Measurements from ENCODE around the gene CDK9.

Gene CDK9

DNA sequence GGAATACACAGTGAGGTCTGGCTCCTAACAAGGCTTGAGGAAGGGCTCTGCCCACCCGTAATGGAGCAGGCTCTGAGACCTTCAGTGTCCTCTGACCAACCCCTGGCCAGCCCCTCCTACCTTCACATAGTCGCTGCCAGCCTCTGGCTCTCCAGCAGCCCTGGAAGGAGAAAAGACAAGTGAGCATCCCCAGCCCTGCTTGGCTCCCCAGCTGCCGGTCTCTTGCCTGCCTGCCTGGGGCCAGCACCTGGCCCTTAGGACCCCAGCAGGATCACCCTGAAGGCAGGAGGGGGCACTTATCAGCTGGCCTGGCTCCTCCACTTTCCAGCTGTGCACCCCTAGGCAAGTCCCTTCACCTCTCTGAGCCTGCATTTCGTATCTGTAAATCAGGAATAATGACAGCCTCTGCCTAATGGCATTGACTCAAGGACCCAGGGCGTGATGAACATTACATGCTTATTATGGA is 24.3 kb upstream of the CDK9 start:
- DNase-seq (ENCODE audit: low read depth in 2 of 3, low spot score in 1 of 3): no peak

DNA sequence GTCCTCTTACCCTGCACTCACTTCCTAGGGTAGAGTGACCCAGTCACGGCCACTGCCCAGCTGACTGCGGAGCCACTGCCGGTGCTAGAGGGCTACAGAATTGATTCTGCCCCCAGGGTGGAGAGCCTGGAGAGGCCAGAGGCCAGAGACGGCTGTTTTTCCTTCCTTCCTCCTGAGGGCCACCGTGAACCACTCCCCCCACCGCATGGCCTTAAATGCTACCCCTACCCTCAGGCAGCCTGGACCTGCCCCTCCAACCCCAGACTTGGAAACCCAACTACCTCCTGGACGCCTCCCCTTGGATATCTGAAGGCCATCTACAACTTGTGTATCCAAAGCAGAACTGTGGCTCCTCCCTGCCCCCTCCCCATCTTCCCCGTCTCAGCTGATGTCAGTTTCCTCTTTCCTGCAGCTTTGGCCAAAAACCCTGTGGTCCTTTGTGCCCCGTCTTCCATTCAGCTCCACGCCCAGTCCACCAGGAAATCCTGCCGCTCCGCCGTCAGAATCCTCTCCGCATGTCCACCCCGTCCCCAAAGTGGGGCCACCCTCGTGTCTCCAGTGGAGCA is 23.6 kb upstream of the CDK9 start:
- no peak for DNase-seq (ENCODE audit: low read depth in 2 of 3, low spot score in 1 of 3)

DNA sequence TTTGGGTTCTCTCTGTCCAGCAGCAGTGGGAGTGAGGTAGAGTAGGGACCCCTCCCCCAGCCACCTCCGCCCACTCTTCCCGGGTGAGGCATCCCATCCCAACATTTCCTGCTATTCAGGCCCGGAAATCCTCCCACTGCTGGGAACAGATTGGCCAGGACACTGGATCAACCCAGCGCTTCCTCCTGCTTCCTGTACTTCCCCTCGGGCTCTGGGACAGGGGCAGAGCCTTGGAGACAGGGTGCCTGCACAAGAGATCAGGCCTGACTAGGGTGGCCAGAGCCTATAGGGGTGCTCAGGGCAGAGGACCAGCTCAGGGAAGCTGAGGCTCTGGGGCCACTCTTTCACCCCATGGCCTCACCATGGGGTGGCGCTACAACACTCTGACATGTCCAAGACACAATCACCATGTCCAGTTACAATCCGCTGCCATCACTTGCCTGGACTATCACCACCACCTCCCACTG is 21.9 kb upstream of the CDK9 start:
- no peak for DNase-seq (ENCODE audit: low read depth in 2 of 3, low spot score in 1 of 3)

DNA sequence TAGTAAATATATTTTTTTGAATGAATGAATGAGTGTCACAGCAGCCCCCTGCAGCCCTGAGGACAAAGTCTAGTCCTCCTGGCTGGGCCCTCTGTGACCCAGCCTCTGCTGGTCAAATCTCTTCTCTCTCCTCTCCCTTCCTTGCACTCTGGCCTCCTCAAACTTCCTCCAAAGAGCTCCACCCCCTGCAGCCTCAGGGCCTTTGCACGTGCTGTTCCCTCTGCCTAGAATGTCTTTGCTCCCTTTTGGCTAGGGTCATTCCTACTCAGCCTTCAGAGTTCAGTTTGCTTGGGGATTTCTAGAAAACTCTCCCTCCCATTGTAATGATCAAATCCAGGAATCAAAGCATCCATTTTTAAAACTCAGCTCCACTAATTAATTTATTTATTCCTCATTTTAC is 20.4 kb upstream of the CDK9 start:
- DNase-seq (ENCODE audit: low read depth in 2 of 3, low spot score in 1 of 3): no peak

DNA sequence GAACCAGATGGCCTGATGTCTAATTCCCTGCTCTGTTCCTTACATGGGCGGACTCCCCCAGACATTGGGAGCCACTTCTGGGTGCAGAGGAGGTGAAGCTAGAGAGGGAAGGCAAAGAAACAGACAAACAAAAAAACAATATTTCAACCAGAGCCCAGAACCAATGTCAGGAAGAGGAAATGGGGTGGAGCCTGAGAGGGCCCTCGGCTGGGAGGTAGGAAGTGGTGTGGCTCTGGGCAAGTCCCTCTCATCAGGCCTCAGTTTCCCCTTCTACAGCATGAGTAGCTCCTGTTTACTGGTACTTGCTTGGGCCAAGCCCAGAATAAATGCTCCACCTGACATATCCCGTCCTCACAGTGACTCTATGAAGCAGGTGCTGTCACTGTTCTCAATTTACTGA is 18.4 kb upstream of the CDK9 start:
- no peak for DNase-seq (ENCODE audit: low read depth in 2 of 3, low spot score in 1 of 3)

DNA sequence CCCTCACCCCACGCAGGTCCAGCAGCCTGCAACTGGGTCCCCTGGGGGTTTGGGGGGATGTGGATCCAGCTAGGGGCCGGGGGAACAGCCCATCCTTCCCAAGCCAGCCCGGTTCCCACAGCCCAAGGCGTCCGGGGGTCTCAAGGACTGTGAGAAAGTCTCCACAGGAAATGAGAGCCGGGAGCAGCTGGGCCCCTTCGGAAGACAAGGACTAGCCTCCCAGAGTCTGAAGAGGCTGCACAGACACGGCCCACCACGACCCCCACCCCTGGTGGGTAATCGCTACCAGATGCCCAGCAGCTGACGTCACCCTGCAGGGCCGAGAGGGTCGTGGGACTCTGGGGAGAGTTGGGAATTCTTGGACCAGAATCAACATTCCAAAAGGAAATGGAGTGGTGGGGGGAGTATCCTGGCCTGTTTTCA is 17.9 kb upstream of the CDK9 start:
- DNase-seq (ENCODE audit: low read depth in 2 of 3, low spot score in 1 of 3): no peak

DNA sequence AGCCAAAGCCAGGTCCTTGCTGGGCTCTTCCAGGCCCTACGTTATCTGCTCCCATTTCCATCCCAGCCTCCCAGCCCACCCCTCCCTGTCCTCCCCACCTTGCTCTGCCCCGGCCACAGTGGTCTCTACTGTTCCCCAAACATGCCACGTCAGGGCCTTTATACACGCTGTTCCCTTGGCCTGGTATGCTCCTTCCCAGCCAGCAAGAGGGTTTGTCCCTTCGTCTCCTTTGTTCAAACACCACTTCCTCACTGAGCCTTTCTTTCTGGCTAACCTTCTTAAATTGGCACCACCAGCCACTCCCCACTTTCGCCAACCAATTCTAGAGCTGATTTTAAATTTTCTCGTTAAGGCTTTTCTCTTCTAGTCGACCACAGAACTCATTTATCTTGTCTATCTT is 17.1 kb upstream of the CDK9 start:
- DNase-seq (ENCODE audit: low read depth in 2 of 3, low spot score in 1 of 3): no peak

DNA sequence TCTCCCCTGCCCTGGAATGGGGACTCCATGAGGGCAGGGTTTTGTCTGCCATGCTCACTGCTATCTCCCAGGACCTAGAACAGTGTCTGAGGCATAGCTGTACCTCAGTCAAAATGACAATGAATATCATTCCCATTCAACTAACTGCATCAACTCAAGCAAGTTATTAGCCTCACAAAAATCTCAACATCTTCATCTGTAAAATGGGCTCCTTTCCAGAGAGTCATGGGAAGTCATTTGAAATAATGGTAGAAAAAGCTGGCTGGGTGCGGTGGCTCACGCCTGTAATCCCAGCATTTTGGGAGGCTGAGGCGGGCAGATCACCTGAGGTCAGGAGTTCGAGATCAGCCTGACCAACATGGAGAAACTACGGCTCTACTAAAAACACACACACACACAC is 16.7 kb upstream of the CDK9 start:
- no peak for DNase-seq (ENCODE audit: low read depth in 2 of 3, low spot score in 1 of 3)

DNA sequence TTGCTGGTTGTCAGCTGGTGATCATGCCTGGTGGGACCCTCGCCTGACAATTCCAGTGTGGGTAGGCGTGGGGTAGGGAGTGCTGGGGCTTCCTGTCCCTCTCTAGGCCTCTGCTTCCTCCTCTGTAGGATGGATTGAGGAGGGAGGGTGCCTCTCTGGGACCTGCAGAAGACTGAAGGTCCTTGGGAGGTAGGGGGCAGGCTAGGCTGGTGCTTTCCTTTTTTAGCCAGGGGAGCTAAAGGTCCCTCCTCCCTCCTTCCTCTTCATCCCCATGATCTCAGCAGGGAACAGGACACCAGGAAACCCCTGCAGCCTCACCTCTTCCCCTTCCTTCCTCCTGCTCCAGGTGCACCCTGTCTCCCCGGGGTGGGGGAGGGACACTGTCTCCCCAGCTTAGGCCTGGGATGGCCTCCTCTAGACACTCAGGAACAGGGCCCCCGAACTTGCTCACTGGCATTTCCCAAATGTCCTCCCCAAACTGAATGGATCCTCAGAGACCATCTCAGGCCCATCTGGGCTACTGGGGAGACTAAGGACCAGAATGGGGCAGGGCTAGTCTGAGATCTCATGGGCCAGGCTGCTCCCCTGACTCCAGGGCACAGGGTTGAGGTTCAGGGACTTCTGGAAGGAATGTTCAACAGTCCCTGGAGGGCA is 15.8 kb upstream of the CDK9 start:
- no peak for DNase-seq (ENCODE audit: low read depth in 2 of 3, low spot score in 1 of 3)

DNA sequence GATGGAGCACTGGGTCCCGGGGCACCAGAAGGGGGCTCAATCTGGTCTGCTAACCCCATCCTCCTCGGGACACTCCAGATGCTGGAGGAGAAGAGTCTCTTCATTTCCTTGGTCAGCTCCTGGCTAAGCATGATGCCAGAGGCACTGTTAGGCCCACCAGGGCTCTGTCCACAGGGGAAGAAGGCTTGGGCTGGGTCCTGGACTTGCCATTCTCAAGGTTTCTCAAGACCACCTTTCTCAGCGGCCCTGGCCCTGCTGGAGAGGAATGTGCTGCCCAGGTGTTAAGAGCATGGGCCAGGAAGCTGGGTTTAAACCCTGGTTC is 15.3 kb upstream of the CDK9 start:
- DNase-seq (ENCODE audit: low read depth in 2 of 3, low spot score in 1 of 3): no peak

DNA sequence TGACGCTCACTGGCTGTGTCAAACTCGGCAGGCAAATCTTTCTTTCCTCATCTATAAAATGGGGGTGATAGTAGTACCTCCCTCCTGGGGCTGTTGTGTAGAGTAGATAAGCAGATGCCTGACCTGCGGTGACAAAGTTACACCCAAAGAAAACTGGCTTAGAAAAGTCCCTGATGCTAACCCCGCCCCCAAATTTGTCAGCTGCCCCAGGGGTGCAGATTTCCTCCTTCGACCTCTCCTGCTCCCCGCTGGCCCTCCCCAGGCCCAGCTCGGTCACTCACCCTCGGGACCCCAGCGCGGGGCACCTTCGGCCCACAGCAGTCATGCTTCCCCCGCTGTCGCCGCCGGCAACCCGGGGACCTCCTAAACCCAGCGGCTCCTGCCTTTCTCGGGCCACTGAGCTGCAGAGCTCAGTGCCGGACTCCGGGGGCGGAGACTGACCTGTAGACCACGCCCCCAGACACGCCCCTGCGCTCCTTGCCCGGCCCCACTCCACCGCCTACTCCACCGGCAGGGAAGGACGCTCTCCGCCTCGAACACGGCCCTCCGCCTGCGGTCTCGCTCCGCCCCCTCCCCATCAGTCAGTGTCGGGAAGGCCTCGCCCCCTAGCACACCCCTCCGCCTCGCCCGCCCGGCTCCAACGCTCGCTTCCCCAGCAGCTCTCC is 14.8 kb upstream of the CDK9 start:
- peak; percentile 96 to 97 (median 96) for DNase-seq (ENCODE audit: low read depth in 2 of 3, low spot score in 1 of 3)

DNA sequence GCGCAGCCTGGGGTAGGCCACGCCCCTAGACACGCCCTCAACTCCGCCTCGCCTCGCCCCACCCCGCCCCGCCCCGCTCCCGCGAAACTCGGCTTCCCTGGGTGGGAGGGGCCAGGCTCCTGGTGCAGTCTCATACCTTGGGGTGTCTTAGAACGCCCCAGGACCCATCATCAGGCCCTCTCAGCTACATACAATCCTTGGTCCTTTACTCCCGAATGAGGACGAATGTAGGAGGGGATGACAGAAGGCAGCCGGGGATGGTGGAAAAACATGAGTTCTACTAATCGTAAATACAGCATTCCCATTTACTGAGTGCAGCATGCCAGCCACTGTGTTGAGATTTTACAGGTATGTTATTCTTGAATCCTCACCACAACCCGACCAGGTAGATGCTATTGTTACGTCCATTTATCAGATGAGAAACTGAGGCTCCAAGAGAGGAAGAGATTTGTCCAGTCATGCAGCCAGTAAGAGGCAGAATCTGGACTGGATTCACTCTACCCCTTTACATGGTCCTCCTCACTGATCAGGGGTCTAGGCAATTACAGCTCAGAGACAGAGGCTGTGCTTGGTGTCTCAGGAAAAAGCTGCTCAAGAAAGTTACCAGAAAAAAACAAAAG is 14.2 kb upstream of the CDK9 start:
- DNase-seq (ENCODE audit: low read depth in 2 of 3, low spot score in 1 of 3): no peak

DNA sequence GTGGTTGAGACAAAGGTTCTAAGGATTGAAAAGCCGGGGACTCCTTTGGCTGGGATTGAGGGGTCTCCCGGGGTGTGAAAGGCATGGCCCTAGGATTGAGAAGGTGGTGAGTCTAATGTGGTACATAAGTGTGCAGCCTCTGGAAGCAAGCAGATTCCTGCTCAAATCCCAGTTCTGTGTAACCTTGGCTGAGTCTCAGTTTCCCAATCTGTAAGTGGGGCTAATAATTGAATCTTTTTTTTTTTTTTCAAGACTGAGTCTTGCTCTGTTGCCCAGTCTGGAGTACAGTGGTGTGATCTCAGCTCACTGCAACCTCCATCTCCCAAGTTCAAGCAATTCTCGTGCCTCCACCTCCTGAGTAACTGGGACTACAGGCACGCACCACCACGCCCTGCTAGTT is 13.2 kb upstream of the CDK9 start:
- DNase-seq (ENCODE audit: low read depth in 2 of 3, low spot score in 1 of 3): no peak

DNA sequence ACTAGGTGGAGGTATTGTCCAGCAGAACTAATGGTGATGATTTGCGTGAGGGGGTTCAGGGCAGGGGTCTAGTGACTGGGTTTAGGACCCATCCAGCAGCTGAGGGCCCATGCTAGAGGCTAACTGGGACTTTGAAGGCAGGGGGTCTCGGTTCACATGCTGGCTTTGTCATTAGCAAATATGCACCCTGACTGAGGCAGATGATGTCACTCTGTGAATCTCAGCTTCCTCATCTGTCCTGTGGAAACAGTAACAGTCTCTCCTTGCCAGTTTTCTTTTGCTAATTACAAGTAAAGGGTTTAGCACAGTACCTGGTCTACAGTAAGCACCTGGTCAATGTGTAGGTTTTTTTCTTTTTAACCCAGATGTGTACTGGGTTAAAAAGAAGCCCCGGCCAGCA is 12.6 kb upstream of the CDK9 start:
- DNase-seq (ENCODE audit: low read depth in 2 of 3, low spot score in 1 of 3): no peak

DNA sequence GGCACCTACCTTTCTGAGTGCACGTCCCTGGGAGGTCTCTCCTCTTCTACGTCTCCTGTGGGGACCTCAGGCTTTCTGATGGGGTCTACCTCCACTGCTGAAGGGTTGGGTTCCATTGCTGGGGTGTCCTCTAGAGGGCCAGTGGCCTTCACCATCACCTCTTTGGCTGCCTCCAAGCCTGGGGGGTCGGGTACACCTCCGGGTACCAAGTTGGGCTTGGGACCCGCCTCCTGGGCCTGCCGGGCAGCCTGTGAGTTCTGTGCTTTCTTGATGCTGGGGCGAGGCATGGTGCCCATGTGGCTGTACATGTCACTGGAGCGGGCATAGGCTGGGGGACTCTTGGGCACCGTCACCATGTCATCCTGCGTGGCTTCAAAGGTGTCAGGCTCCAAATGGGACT is 11.9 kb upstream of the CDK9 start:
- no peak for DNase-seq (ENCODE audit: low read depth in 2 of 3, low spot score in 1 of 3)

DNA sequence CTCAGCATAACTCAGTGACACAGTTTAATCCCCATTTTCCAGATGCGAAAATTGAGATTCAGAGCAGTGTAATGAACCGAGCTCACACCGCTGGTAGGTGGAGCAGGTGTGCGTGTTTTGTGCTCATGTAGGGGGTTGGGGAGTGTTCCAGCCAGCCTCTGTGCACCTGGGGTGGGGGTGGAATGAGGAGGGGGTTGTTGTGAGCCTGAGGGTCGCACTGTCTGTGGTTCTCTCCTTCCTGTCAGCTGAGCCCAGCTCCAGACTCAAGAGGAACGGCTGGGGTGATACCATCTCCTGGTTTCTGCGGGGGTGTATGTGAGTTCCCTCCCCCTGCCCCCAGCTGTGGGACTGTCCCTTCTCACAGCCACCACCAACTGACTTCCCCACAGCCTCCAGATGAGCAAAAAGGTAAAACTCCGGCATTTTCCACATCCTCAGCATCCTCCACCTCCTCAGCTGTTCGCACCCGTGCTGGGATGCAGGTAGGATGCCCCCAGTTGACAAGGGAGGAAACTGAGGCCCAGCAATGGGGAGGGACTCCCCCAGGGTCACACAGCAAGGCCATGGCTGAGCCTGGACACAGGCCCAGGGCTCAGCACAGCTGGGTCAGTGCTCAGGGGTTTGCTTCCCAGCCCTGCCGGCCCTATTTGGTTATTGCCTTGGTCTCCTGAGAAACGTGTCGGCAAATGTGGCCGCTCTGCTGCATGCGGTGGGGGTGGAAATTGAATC is 9.5 kb upstream of the CDK9 start:
- DNase-seq (ENCODE audit: low read depth in 2 of 3, low spot score in 1 of 3): peak in 2 of 3 donors; percentile 58 to 61

DNA sequence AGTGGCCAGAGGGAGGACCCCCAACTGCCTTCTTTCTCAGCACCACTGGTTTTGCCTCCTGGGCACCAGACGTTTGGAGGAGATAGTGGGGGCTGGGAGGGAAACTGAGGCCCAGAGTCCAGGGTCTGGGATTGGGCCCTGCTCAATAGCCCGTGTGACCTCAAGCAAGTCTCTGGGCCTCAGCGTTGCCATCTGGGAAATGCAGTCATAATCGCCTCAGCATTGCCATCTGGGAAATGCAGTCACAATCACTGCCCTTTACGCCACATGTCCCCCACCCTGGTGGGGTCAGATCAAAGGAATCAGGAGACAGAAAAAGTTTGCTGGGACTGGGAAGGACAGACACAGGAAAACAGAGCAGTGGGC is 8.9 kb upstream of the CDK9 start:
- no peak for DNase-seq (ENCODE audit: low read depth in 2 of 3, low spot score in 1 of 3)

DNA sequence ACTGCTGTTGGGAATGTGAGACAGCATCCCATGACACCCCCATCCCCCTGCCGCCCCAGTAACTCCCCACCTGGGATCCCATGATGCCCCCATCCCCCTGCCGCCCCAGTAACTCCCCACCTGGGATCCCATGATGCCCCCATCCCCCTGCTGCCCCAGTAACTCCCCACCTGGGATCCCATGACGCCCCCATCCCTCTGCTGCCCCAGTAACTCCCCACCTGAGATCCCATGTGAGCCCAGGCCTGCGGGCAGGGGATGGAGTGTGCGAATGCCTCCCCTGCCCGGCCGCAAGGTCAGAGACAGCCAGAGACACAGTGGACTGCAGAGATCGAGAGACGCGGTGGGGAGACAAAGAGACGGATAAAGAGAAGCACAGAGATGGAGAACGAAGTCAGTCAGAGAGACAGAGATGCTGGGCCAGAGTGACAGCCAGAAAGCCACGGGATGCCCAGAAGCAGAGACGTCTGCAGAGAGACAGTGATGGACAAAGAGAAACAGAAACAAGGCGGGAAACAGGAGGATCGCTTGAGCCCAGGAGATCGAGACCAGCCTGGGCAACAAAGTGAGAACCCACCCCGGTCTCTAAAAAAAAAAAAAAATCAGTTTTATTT is 8.4 kb upstream of the CDK9 start:
- DNase-seq (ENCODE audit: low read depth in 2 of 3, low spot score in 1 of 3): no peak

DNA sequence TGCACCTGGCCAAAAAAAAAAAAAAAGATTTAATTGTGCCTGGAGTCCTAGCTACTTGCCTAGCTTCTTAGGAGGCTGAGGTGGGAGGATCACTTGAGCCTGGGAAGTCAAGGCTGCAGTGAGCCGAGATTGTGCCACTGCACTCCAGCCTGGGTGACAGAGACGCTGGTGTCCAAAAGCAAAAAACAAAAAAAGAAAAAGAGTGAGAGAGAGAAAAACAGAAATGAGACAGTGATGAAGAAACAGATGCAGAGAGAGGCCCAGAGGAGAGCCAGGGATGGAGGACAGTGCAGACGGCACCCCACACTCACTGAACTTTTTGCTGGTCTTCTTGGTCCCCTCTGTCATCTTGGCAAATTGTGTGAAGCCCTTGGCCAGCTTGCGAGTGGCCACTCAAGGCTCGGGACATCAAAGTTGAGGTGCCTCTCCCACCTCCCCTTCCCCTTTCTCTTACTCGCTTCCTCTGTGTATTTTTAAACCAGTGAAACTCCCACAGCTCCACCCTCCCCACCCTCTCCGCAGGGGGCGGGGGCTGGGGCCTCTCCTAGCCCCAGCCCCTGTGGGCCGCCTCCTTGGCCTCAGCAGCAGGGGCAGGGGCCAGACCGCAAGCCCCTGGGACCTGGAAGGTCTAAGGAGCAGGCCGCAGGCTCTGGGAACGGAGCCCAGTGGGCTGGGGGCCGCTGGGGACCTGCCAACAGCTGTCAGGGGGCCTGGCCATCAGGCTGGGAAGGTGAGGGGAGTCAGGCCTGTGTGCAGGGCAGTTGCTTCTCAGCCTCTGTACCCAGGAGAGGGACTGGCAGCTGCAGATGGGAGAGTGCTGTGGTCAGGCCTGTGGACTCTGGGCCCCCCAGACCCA is 7.3 kb upstream of the CDK9 start, which contains the start of gene SH2D3C:
TSS of gene SH2D3C (minus strand) at position 387 of the 856 bp plus-strand sequence. CDS start at position 348, 39 bp downstream.
- no peak for DNase-seq (ENCODE audit: low read depth in 2 of 3, low spot score in 1 of 3)

All from stimulated activated CD4-positive, alpha-beta T cell treated with anti-CD3 and anti-CD28 coated beads, Interleukin-12 subunit alpha, Interleukin-12 subunit beta, amount 100 ng/mL, for 48 hours (primary cell).